ENCODE data around the gene NECTIN2. TPM values are rescaled to one million over a fixed set of nuclear protein-coding genes. Genes with fewer than 3 reads are reported as not detected.
"Not testable (repeated sequence)": the region's sequence is repeated elsewhere in the genome, so short reads cannot be mapped to it uniquely, and the experiment has no call there.

NECTIN2 gene
- total RNA-seq, 1 donor from 2014 or later, result 54.2 TPM

GRCh38 chr19:44878120-44878865, 32.2 kb downstream of the NECTIN2 start:
- no peaks in the 10 kb centered on the region for H3K9me3 Mint-ChIP-seq
- H3K27ac Mint-ChIP-seq, result no peak overlapping the region
- peaks cover 5% of the 10 kb centered on the region for H3K27me3 Mint-ChIP-seq (ENCODE audit: insufficient read depth, low read depth)
- TF ChIP-seq CTCF (IDR thresholded peaks at IDR 0.05), result no peak
- no peak for TF ChIP-seq EZH2phosphoT487 (IDR thresholded peaks at IDR 0.05)
- no peak for TF ChIP-seq EZH2 (IDR thresholded peaks at IDR 0.05)
- H3K4me2 ChIP-seq, result no peak overlapping the region
- no peaks in the 10 kb centered on the region for H3K79me2 ChIP-seq (ENCODE audit: low read depth)
- H3K27ac ChIP-seq, result no peak overlapping the region
- no peaks in the 10 kb centered on the region for H3K4me1 ChIP-seq
- no peaks in the 10 kb centered on the region for H3K4me1 Mint-ChIP-seq
- no peak overlapping the region for H3K9ac ChIP-seq
- no peaks in the 10 kb centered on the region for H3F3A ChIP-seq (ENCODE audit: low read depth)
- DNase-seq (ENCODE audit: low spot score), result no peak
- H3K36me3 ChIP-seq, result no peaks in the 10 kb centered on the region
- H3K36me3 Mint-ChIP-seq, result peaks cover 19% of the 10 kb centered on the region
- no peaks in the 10 kb centered on the region for H3K9me3 ChIP-seq (ENCODE audit: low read depth)
- H4K20me1 ChIP-seq (ENCODE audit: low read depth), result peaks cover 20% of the 10 kb centered on the region
- no peak overlapping the region for H3K4me3 ChIP-seq
- no peak overlapping the region for H3K4me3 Mint-ChIP-seq
- no peak overlapping the region for H2AFZ ChIP-seq (replicated peaks)
- no peaks in the 10 kb centered on the region for H3K27me3 ChIP-seq

- no peaks in the 10 kb centered on the region for H3K9me3 ChIP-seq (ENCODE audit: low read depth)
- peaks cover 16% of the 10 kb centered on the region for H4K20me1 ChIP-seq (ENCODE audit: low read depth)
- DNase-seq (ENCODE audit: low spot score), result no peak
- no peak overlapping the region for H3K4me3 Mint-ChIP-seq
- H2AFZ ChIP-seq (replicated peaks), result no peak overlapping the region
- TF ChIP-seq EZH2phosphoT487 (IDR thresholded peaks at IDR 0.05) (no peak), CTCF (IDR thresholded peaks at IDR 0.05) (no peak), EZH2 (IDR thresholded peaks at IDR 0.05) (no peak)
- H3K4me1 ChIP-seq, result no peaks in the 10 kb centered on the region
- H3K4me1 Mint-ChIP-seq, result no peaks in the 10 kb centered on the region
- no peaks in the 10 kb centered on the region for H3K27me3 ChIP-seq
- no peak overlapping the region for H3K9ac ChIP-seq
- no peak overlapping the region for H3K4me2 ChIP-seq
- H3K79me2 ChIP-seq (ENCODE audit: low read depth), result no peaks in the 10 kb centered on the region
- H3K27ac ChIP-seq, result no peak overlapping the region
- no peaks in the 10 kb centered on the region for H3F3A ChIP-seq (ENCODE audit: low read depth)
- H3K36me3 Mint-ChIP-seq, result peaks cover 16% of the 10 kb centered on the region
- no peaks in the 10 kb centered on the region for H3K9me3 Mint-ChIP-seq
- no peak overlapping the region for H3K4me3 ChIP-seq
- no peaks in the 10 kb centered on the region for H3K36me3 ChIP-seq
- H3K27me3 Mint-ChIP-seq (ENCODE audit: insufficient read depth, low read depth), result peaks cover 5% of the 10 kb centered on the region
- H3K27ac Mint-ChIP-seq, result peak overlapping the region; percentile 85
Observed at GRCh38 chr19:44879309-44880065, 33.4 kb downstream of the NECTIN2 start.

GRCh38 chr19:44882063-44882462, 36.0 kb downstream of the NECTIN2 start:
- Mint-ChIP-seq H3K36me3 (peaks cover 12% of the 10 kb centered on the region), H3K4me1 (no peaks in the 10 kb centered on the region), H3K4me3 (no peak overlapping the region), H3K9me3 (no peaks in the 10 kb centered on the region), H3K27ac (peak overlapping the region; percentile 67), H3K27me3 (ENCODE audit: insufficient read depth, low read depth) (peaks cover 8% of the 10 kb centered on the region)
- Histone ChIP-seq H2AFZ (replicated peaks) (no peak overlapping the region), H4K20me1 (ENCODE audit: low read depth) (peaks cover 9% of the 10 kb centered on the region), H3K9me3 (ENCODE audit: low read depth) (no peaks in the 10 kb centered on the region), H3K4me1 (no peaks in the 10 kb centered on the region), H3K79me2 (ENCODE audit: low read depth) (no peaks in the 10 kb centered on the region), H3K27ac (no peak overlapping the region), H3K4me3 (no peak overlapping the region), H3K9ac (no peak overlapping the region), H3K27me3 (no peaks in the 10 kb centered on the region), H3K4me2 (no peak overlapping the region), H3K36me3 (no peaks in the 10 kb centered on the region), H3F3A (ENCODE audit: low read depth) (no peaks in the 10 kb centered on the region)
- TF ChIP-seq EZH2 (IDR thresholded peaks at IDR 0.05) (no peak), EZH2phosphoT487 (IDR thresholded peaks at IDR 0.05) (no peak), CTCF (IDR thresholded peaks at IDR 0.05) (no peak)
- DNase-seq (ENCODE audit: low spot score), result no peak

- peaks cover 15% of the 10 kb centered on the region for H3K36me3 Mint-ChIP-seq
- H3K27ac Mint-ChIP-seq, result not testable (repeated sequence)
Observed at GRCh38 chr19:44882619-44883397, 36.7 kb downstream of the NECTIN2 start.

More at GRCh38 chr19:44882619-44883397, 36.7 kb downstream of the NECTIN2 start:
- not testable (repeated sequence) for H3K4me3 ChIP-seq; H3K4me3 Mint-ChIP-seq; H3K27me3 ChIP-seq; H3K27ac ChIP-seq; H3K9ac ChIP-seq; H4K20me1 ChIP-seq (ENCODE audit: low read depth); H2AFZ ChIP-seq (replicated peaks); H3K4me1 Mint-ChIP-seq; H3K79me2 ChIP-seq (ENCODE audit: low read depth); H3K9me3 ChIP-seq (ENCODE audit: low read depth); H3K36me3 ChIP-seq; H3K4me2 ChIP-seq; H3F3A ChIP-seq (ENCODE audit: low read depth); H3K27me3 Mint-ChIP-seq (ENCODE audit: insufficient read depth, low read depth); H3K9me3 Mint-ChIP-seq; H3K4me1 ChIP-seq; DNase-seq (ENCODE audit: low spot score)
